OCI-LY7 (cell line): ENCODE data around the gene ZNF132. TPM values are rescaled to one million over a fixed set of nuclear protein-coding genes. Genes with fewer than 3 reads are reported as not detected.

Experiments used
- BruUV-seq: library from RNA; stranded (reverse); fragments of 400-500 nt; replicated peaks from 2 replicates; lab custom pipeline; 2021; lab: Mats Ljungman, UMichigan
- CTCF ChIA-PET: fragments of 300-600 bp; sonication (Branson Sonifier 250); formaldehyde crosslinking; loops from one replicate; lab custom pipeline; 2022; ENCODE audit warnings: antibody characterized with exemption; ENCODE audit not compliant: unreplicated experiment; lab: Charles Lee
- POLR2A ChIA-PET: fragments of 300-600 bp; sonication (Branson Sonifier 250); formaldehyde crosslinking; loops from one replicate; lab custom pipeline; 2022; ENCODE audit warnings: antibody characterized with exemption; lab: Charles Lee
- DNase-seq: peaks from one replicate; pipeline ENCODE4 v3.0.0-alpha.2; 2015; ENCODE audit warnings: low spot score
- H2AFZ ChIP-seq: fragments of 200-600 bp; sonication (generic), shearing (Covaris generic); 2 replicates; pipeline ENCODE4 v1.6.1; 2014; ENCODE audit warnings: mild to moderate bottlenecking, antibody characterized with exemption, low read length, moderate library complexity
- H3K27ac ChIP-seq: fragments of 200-600 bp; sonication (generic); 2 replicates; pipeline ENCODE4 v1.5.1; 2014; ENCODE audit warnings: mixed run types, low read depth, mild to moderate bottlenecking, moderate library complexity, low read length, inconsistent platforms; ENCODE audit not compliant: poor library complexity, severe bottlenecking
- H3K36me3 ChIP-seq: fragments of 200-600 bp; sonication (generic); 2 replicates; pipeline ENCODE4 v1.6.1; 2014; ENCODE audit warnings: mild to moderate bottlenecking, antibody characterized with exemption, low read length, moderate library complexity, mixed read lengths; ENCODE audit not compliant: insufficient read depth
- H3K4me1 ChIP-seq: fragments of 200-600 bp; sonication (generic); 2 replicates; pipeline ENCODE4 v1.5.1; 2014; ENCODE audit warnings: mild to moderate bottlenecking, low read length; ENCODE audit not compliant: insufficient read depth, poor library complexity, severe bottlenecking
- H3K4me2 ChIP-seq: fragments of 200-600 bp; sonication (generic); 2 replicates; pipeline ENCODE4 v1.6.1; 2014; ENCODE audit warnings: mild to moderate bottlenecking, low read length
- H3K4me3 ChIP-seq: fragments of 200-600 bp; sonication (generic); 2 replicates; pipeline ENCODE4 v1.5.1; 2014; ENCODE audit warnings: mild to moderate bottlenecking, low read depth, low read length; ENCODE audit not compliant: poor library complexity, severe bottlenecking
- H3K79me2 ChIP-seq: fragments of 200-600 bp; sonication (generic); 2 replicates; pipeline ENCODE4 v1.6.1; 2016; ENCODE audit warnings: low read depth, mild to moderate bottlenecking, low read length, moderate library complexity, mixed read lengths; ENCODE audit not compliant: insufficient read depth
- H3K9me2 ChIP-seq: fragments of 200-600 bp; sonication (generic); 2 replicates; pipeline ENCODE4 v1.6.1; 2016; ENCODE audit warnings: mild to moderate bottlenecking, low read length, mixed read lengths; ENCODE audit not compliant: insufficient read depth
- H3K9me3 ChIP-seq: fragments of 200-600 bp; sonication (generic); 2 replicates; pipeline ENCODE4 v1.6.1; 2014; ENCODE audit warnings: mild to moderate bottlenecking, mixed run types, low read length, mixed read lengths
- H4K20me1 ChIP-seq: fragments of 200-600 bp; sonication (generic); 2 replicates; pipeline ENCODE4 v1.6.1; 2014; ENCODE audit warnings: mild to moderate bottlenecking, antibody characterized with exemption, low read length, moderate library complexity, mixed read lengths; ENCODE audit not compliant: insufficient read depth
- EZH2phosphoT487 ChIP-seq: fragments of 200-600 bp; sonication (generic); IDR thresholded peaks from 2 replicates; pipeline ENCODE4 v1.6.1; 2018; ENCODE audit warnings: low read depth, borderline replicate concordance, mild to moderate bottlenecking, mixed run types, antibody characterized with exemption, low read length, moderate library complexity, mixed read lengths
- intact Hi-C: fragments of 100-400 bp; cut with micrococcal nuclease; formaldehyde crosslinking; loops from one replicate; pipeline ENCODE4 v1.10.0; 2022; ENCODE audit not compliant: unreplicated experiment
- total RNA-seq, 2 experiments: library from RNA; depleted of rRNA in 1 of 2; stranded (reverse); fragments of >200 nt in 1 of 2; shearing (Covaris generic) in 1 of 2; gene quantifications; 2 replicates each; pipeline ENCODE4 v1.2.3, GENCODE V29; 2014 to 2022
- TF ChIP-seq, protein P1 (sequence below): fragments of 200-600 bp; sonication (generic); conservative IDR thresholded peaks from 2 replicates; pipeline ENCODE4 v1.5.1; 2014; ENCODE audit warnings: mild to moderate bottlenecking, antibody characterized with exemption, low read length, moderate library complexity, mixed read lengths

Gene ZNF132
- total RNA-seq, 2 experiments from 2014 or later: not detected

- Histone ChIP-seq H3K4me1 (peaks cover 6% of the 10 kb centered on the region), H3K9me2 (no peaks in the 10 kb centered on the region), H3K4me2 (no peak overlapping the region), H3K79me2 (no peaks in the 10 kb centered on the region), H2AFZ (no peak overlapping the region), H3K9me3 (no peaks in the 10 kb centered on the region), H3K36me3 (peaks cover 5% of the 10 kb centered on the region), H3K27ac (no peak overlapping the region), H4K20me1 (no peaks in the 10 kb centered on the region), H3K4me3 (no peak overlapping the region)
- no peak for DNase-seq
- intact Hi-C loops: no loop called here
- ChIA-PET POLR2A (no interaction called here), CTCF (no interaction called here)
- TF ChIP-seq EZH2phosphoT487: no peak
- TF ChIP-seq, protein P1, sequence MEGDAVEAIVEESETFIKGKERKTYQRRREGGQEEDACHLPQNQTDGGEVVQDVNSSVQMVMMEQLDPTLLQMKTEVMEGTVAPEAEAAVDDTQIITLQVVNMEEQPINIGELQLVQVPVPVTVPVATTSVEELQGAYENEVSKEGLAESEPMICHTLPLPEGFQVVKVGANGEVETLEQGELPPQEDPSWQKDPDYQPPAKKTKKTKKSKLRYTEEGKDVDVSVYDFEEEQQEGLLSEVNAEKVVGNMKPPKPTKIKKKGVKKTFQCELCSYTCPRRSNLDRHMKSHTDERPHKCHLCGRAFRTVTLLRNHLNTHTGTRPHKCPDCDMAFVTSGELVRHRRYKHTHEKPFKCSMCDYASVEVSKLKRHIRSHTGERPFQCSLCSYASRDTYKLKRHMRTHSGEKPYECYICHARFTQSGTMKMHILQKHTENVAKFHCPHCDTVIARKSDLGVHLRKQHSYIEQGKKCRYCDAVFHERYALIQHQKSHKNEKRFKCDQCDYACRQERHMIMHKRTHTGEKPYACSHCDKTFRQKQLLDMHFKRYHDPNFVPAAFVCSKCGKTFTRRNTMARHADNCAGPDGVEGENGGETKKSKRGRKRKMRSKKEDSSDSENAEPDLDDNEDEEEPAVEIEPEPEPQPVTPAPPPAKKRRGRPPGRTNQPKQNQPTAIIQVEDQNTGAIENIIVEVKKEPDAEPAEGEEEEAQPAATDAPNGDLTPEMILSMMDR: no peak
- BruUV-seq: no TSS peak
Measured at GRCh38 chr19:58460039-58460438, 20.1 kb upstream of the ZNF132 start.

GRCh38 chr19:58456111-58456510, 16.2 kb upstream of the ZNF132 start:
- Histone ChIP-seq H3K4me1 (no peaks in the 10 kb centered on the region), H3K27ac (no peak overlapping the region), H3K4me2 (no peak overlapping the region), H3K9me3 (no peaks in the 10 kb centered on the region), H3K79me2 (no peaks in the 10 kb centered on the region), H3K9me2 (no peaks in the 10 kb centered on the region), H3K36me3 (peaks cover 5% of the 10 kb centered on the region), H3K4me3 (no peak overlapping the region), H2AFZ (no peak overlapping the region), H4K20me1 (no peaks in the 10 kb centered on the region)
- ChIA-PET POLR2A (no interaction called here), CTCF (no interaction called here)
- TF ChIP-seq EZH2phosphoT487: no peak
- TF ChIP-seq, protein P1: no peak
- BruUV-seq: no TSS peak
- intact Hi-C loops: no loop called here
- DNase-seq: no peak

GRCh38 chr19:58455306-58455705, 15.4 kb upstream of the ZNF132 start:
- ChIA-PET CTCF (no interaction called here), POLR2A (no interaction called here)
- H3K27ac ChIP-seq: no peak overlapping the region
- intact Hi-C loops: no loop called here
- H3K9me2 ChIP-seq: no peaks in the 10 kb centered on the region
- no peak overlapping the region for H2AFZ ChIP-seq
- no peaks in the 10 kb centered on the region for H4K20me1 ChIP-seq
- no peak overlapping the region for H3K4me3 ChIP-seq
- H3K9me3 ChIP-seq: peaks cover 4% of the 10 kb centered on the region; the same call in 1 of the 2 replicates
- H3K79me2 ChIP-seq: no peaks in the 10 kb centered on the region
- H3K36me3 ChIP-seq: peaks cover 5% of the 10 kb centered on the region
- no peak for TF ChIP-seq EZH2phosphoT487
- TF ChIP-seq, protein P1: no peak
- BruUV-seq: no TSS peak
- H3K4me2 ChIP-seq: no peak overlapping the region
- DNase-seq: no peak
- no peaks in the 10 kb centered on the region for H3K4me1 ChIP-seq
